OCI-LY7 (cell line): ENCODE data around the gene TWIST2. TPM values are rescaled to one million over a fixed set of nuclear protein-coding genes. Genes with fewer than 3 reads are reported as not detected.

Source experiments
- BruUV-seq: library from RNA; stranded (reverse); fragments of 400-500 nt; replicated peaks from 2 replicates; lab custom pipeline; 2021; lab: Mats Ljungman, UMichigan
- CTCF ChIA-PET: fragments of 300-600 bp; sonication (Branson Sonifier 250); formaldehyde crosslinking; loops from one replicate; lab custom pipeline; 2022; ENCODE audit warnings: antibody characterized with exemption; ENCODE audit not compliant: unreplicated experiment; lab: Charles Lee
- POLR2A ChIA-PET: fragments of 300-600 bp; sonication (Branson Sonifier 250); formaldehyde crosslinking; loops from one replicate; lab custom pipeline; 2022; ENCODE audit warnings: antibody characterized with exemption; lab: Charles Lee
- DNase-seq: peaks from one replicate; pipeline ENCODE4 v3.0.0-alpha.2; 2015; ENCODE audit warnings: low spot score
- H2AFZ ChIP-seq: fragments of 200-600 bp; sonication (generic), shearing (Covaris generic); 2 replicates; pipeline ENCODE4 v1.6.1; 2014; ENCODE audit warnings: mild to moderate bottlenecking, antibody characterized with exemption, low read length, moderate library complexity
- H3K27ac ChIP-seq: fragments of 200-600 bp; sonication (generic); 2 replicates; pipeline ENCODE4 v1.5.1; 2014; ENCODE audit warnings: mixed run types, low read depth, mild to moderate bottlenecking, moderate library complexity, low read length, inconsistent platforms; ENCODE audit not compliant: poor library complexity, severe bottlenecking
- H3K36me3 ChIP-seq: fragments of 200-600 bp; sonication (generic); 2 replicates; pipeline ENCODE4 v1.6.1; 2014; ENCODE audit warnings: mild to moderate bottlenecking, antibody characterized with exemption, low read length, moderate library complexity, mixed read lengths; ENCODE audit not compliant: insufficient read depth
- H3K4me1 ChIP-seq: fragments of 200-600 bp; sonication (generic); 2 replicates; pipeline ENCODE4 v1.5.1; 2014; ENCODE audit warnings: mild to moderate bottlenecking, low read length; ENCODE audit not compliant: insufficient read depth, poor library complexity, severe bottlenecking
- H3K4me2 ChIP-seq: fragments of 200-600 bp; sonication (generic); 2 replicates; pipeline ENCODE4 v1.6.1; 2014; ENCODE audit warnings: mild to moderate bottlenecking, low read length
- H3K4me3 ChIP-seq: fragments of 200-600 bp; sonication (generic); 2 replicates; pipeline ENCODE4 v1.5.1; 2014; ENCODE audit warnings: mild to moderate bottlenecking, low read depth, low read length; ENCODE audit not compliant: poor library complexity, severe bottlenecking
- H3K79me2 ChIP-seq: fragments of 200-600 bp; sonication (generic); 2 replicates; pipeline ENCODE4 v1.6.1; 2016; ENCODE audit warnings: low read depth, mild to moderate bottlenecking, low read length, moderate library complexity, mixed read lengths; ENCODE audit not compliant: insufficient read depth
- H3K9me2 ChIP-seq: fragments of 200-600 bp; sonication (generic); 2 replicates; pipeline ENCODE4 v1.6.1; 2016; ENCODE audit warnings: mild to moderate bottlenecking, low read length, mixed read lengths; ENCODE audit not compliant: insufficient read depth
- H3K9me3 ChIP-seq: fragments of 200-600 bp; sonication (generic); 2 replicates; pipeline ENCODE4 v1.6.1; 2014; ENCODE audit warnings: mild to moderate bottlenecking, mixed run types, low read length, mixed read lengths
- H4K20me1 ChIP-seq: fragments of 200-600 bp; sonication (generic); 2 replicates; pipeline ENCODE4 v1.6.1; 2014; ENCODE audit warnings: mild to moderate bottlenecking, antibody characterized with exemption, low read length, moderate library complexity, mixed read lengths; ENCODE audit not compliant: insufficient read depth
- CTCF ChIP-seq: fragments of 200-600 bp; sonication (generic); conservative IDR thresholded peaks from 2 replicates; pipeline ENCODE4 v1.5.1; 2014; ENCODE audit warnings: mild to moderate bottlenecking, antibody characterized with exemption, low read length, moderate library complexity, mixed read lengths
- EZH2phosphoT487 ChIP-seq: fragments of 200-600 bp; sonication (generic); IDR thresholded peaks from 2 replicates; pipeline ENCODE4 v1.6.1; 2018; ENCODE audit warnings: low read depth, borderline replicate concordance, mild to moderate bottlenecking, mixed run types, antibody characterized with exemption, low read length, moderate library complexity, mixed read lengths
- intact Hi-C: fragments of 100-400 bp; cut with micrococcal nuclease; formaldehyde crosslinking; loops from one replicate; pipeline ENCODE4 v1.10.0; 2022; ENCODE audit not compliant: unreplicated experiment
- total RNA-seq, 2 experiments: library from RNA; depleted of rRNA in 1 of 2; stranded (reverse); fragments of >200 nt in 1 of 2; shearing (Covaris generic) in 1 of 2; gene quantifications; 2 replicates each; pipeline ENCODE4 v1.2.3, GENCODE V29; 2014 to 2022

The TWIST2 gene
- total RNA-seq, 2 experiments from 2014 or later, result not detected

- no peak overlapping the region for H3K4me3 ChIP-seq
- no peaks in the 10 kb centered on the region for H3K4me1 ChIP-seq
- intact Hi-C loops, result no loop called here
- H3K79me2 ChIP-seq, result no peaks in the 10 kb centered on the region
- H3K9me3 ChIP-seq, result no peaks in the 10 kb centered on the region
- no TSS peak for BruUV-seq
- no peaks in the 10 kb centered on the region for H4K20me1 ChIP-seq
- no peak for TF ChIP-seq EZH2phosphoT487
- TF ChIP-seq CTCF, result no peak
- H3K36me3 ChIP-seq, result no peaks in the 10 kb centered on the region
- H3K4me2 ChIP-seq, result no peak overlapping the region
- no peak overlapping the region for H2AFZ ChIP-seq
- ChIA-PET CTCF (no interaction called here), POLR2A (no interaction called here)
- no peak overlapping the region for H3K27ac ChIP-seq
- H3K9me2 ChIP-seq, result no peaks in the 10 kb centered on the region
- DNase-seq, result no peak
Measured at GRCh38 chr2:238857959-238858358, 10.1 kb downstream of the TWIST2 start.

- no peak overlapping the region for H2AFZ ChIP-seq
- BruUV-seq, result no TSS peak
Measured at GRCh38 chr2:238859636-238860347, 11.9 kb downstream of the TWIST2 start.

More at GRCh38 chr2:238859636-238860347, 11.9 kb downstream of the TWIST2 start:
- CTCF ChIA-PET, result no interaction called here
- intact Hi-C loops, result no loop called here
- Histone ChIP-seq H3K4me3 (no peak overlapping the region), H3K4me1 (no peaks in the 10 kb centered on the region), H3K4me2 (no peak overlapping the region), H3K9me3 (no peaks in the 10 kb centered on the region), H3K36me3 (no peaks in the 10 kb centered on the region), H3K27ac (no peak overlapping the region), H3K9me2 (no peaks in the 10 kb centered on the region), H3K79me2 (no peaks in the 10 kb centered on the region), H4K20me1 (no peaks in the 10 kb centered on the region)
- no peak for DNase-seq
- POLR2A ChIA-PET, result no interaction called here
- no peak for TF ChIP-seq EZH2phosphoT487
- no peak for TF ChIP-seq CTCF
